GM18499 (cell line): Measurements from ENCODE around the gene NME7.

Source experiments
- ATAC-seq: cut with Tn5 transposase; IDR thresholded peaks from one replicate; pipeline ENCODE4 v1.9.1; 2021; ENCODE audit warnings: moderate number of reproducible peaks; ENCODE audit not compliant: insufficient read depth, unreplicated experiment

The NME7 gene

GRCh38 chr1:169092399-169092798, 275.2 kb downstream of the NME7 start:
- ATAC-seq = no peak

GRCh38 chr1:169091480-169091941, 276.1 kb downstream of the NME7 start:
- ATAC-seq = no peak

- no peak for ATAC-seq
Observed at GRCh38 chr1:169090900-169091311, 276.7 kb downstream of the NME7 start.

- no peak for ATAC-seq
Observed at GRCh38 chr1:169090308-169090899, 277.2 kb downstream of the NME7 start.

- ATAC-seq = no peak
Observed at GRCh38 chr1:169089776-169090175, 277.8 kb downstream of the NME7 start.

- no peak for ATAC-seq
Observed at GRCh38 chr1:169087876-169088275, 279.7 kb downstream of the NME7 start.

GRCh38 chr1:169086603-169087455, 280.8 kb downstream of the NME7 start:
- ATAC-seq = no peak

GRCh38 chr1:169085911-169086310, 281.7 kb downstream of the NME7 start:
- no peak for ATAC-seq
